Medulla oblongata (tissue), 1 donor: ENCODE results near the gene PCDH1.
"Not testable (repeated sequence)": the region's sequence is repeated elsewhere in the genome, so short reads cannot be mapped to it uniquely, and the experiment has no call there.

Experiments
- DNase-seq: peaks from one replicate; pipeline ENCODE4 v3.0.0-alpha.2; 2015; ENCODE audit errors: extremely low spot score

Gene PCDH1

GRCh38 chr5:141898448-141899049, 20.3 kb upstream of the PCDH1 start:
- DNase-seq: peak; percentile 28

- DNase-seq: no peak
Observed at GRCh38 chr5:141897425-141897824, 19.2 kb upstream of the PCDH1 start.

- DNase-seq: not testable (repeated sequence)
Observed at GRCh38 chr5:141890429-141890828, 12.2 kb upstream of the PCDH1 start.

- peak; percentile 46 for DNase-seq
Observed at GRCh38 chr5:141889282-141889871, 11.2 kb upstream of the PCDH1 start.

GRCh38 chr5:141883892-141884318, 5.7 kb upstream of the PCDH1 start:
- DNase-seq: no peak

GRCh38 chr5:141883184-141883891, 5.1 kb upstream of the PCDH1 start:
- DNase-seq: peak; percentile 67

- DNase-seq: peak; percentile 73
Observed at GRCh38 chr5:141882594-141883183, 4.5 kb upstream of the PCDH1 start.

GRCh38 chr5:141881886-141882285, 3.7 kb upstream of the PCDH1 start:
- no peak for DNase-seq

- no peak for DNase-seq
Observed at GRCh38 chr5:141880961-141881801, 3.0 kb upstream of the PCDH1 start.

GRCh38 chr5:141879941-141880738, 1.9 kb upstream of the PCDH1 start:
- peak; percentile 85 for DNase-seq

GRCh38 chr5:141879426-141879759, 1.2 kb upstream of the PCDH1 start:
- DNase-seq: no peak

- DNase-seq: peak; percentile 100
Observed at GRCh38 chr5:141878711-141879425, 658 bp upstream of the PCDH1 start.

GRCh38 chr5:141877356-141878185, 639 bp downstream of the PCDH1 start:
- peak; percentile 40 for DNase-seq

- no peak for DNase-seq
Observed at GRCh38 chr5:141876628-141877355, 1.4 kb downstream of the PCDH1 start.

GRCh38 chr5:141875795-141876627, 2.2 kb downstream of the PCDH1 start:
- peak; percentile 34 for DNase-seq

- no peak for DNase-seq
Observed at GRCh38 chr5:141875022-141875740, 3.0 kb downstream of the PCDH1 start.

GRCh38 chr5:141874262-141874964, 3.8 kb downstream of the PCDH1 start:
- DNase-seq: no peak
